HepG2 (cell line): ENCODE measurements around the gene CBX6. TPM values are rescaled to one million over a fixed set of nuclear protein-coding genes. Genes with fewer than 3 reads are reported as not detected.

Experiments used
- HNF1A ChIP-seq, 2 experiments: sonication (generic) in 1 of 2; formaldehyde crosslinking in 1 of 2; IDR thresholded peaks; 2 replicates each; pipeline versions ENCODE4 v1.4.0 to v1.6.1; 2016 to 2020; ENCODE audit warnings: borderline replicate concordance in 1 of 2, low read depth in 1 of 2, mild to moderate bottlenecking in 1 of 2, missing genetic modification reagents in 1 of 2
- HNRNPLL ChIP-seq: fragments of 200-400 bp; formaldehyde crosslinking; IDR thresholded peaks from 2 replicates; pipeline ENCODE4 v1.6.1; 2017; ENCODE audit warnings: mild to moderate bottlenecking, low read depth, low read length; ENCODE audit not compliant: poor library complexity, severe bottlenecking
- MXD3 ChIP-seq: IDR thresholded peaks from 2 replicates; pipeline ENCODE4 v1.6.1; 2016; ENCODE audit warnings: mild to moderate bottlenecking, missing biosample characterization, missing genetic modification reagents
- SKIL ChIP-seq: sonication (generic); formaldehyde crosslinking; IDR thresholded peaks from 2 replicates; pipeline ENCODE4 v1.8.0; 2022; ENCODE audit warnings: missing genetic modification reagents, mild to moderate bottlenecking, moderate library complexity, borderline replicate concordance
- TBX2 ChIP-seq: sonication (generic); formaldehyde crosslinking; IDR thresholded peaks from 2 replicates; pipeline ENCODE4 v1.5.0; 2020; ENCODE audit warnings: missing genetic modification reagents, mild to moderate bottlenecking, borderline replicate concordance
- ZBTB40 ChIP-seq, 2 experiments: fragments of 450-650 bp in 1 of 2; sonication (generic) in 1 of 2; formaldehyde crosslinking in 1 of 2; IDR thresholded peaks; 2 replicates each; pipeline versions ENCODE4 v1.6.1 to v1.8.0; 2016 to 2022; ENCODE audit warnings: antibody characterized with exemption in 1 of 2, mild to moderate bottlenecking in 1 of 2, missing genetic modification reagents in 1 of 2
- ZC3H13 ChIP-seq: sonication (generic); formaldehyde crosslinking; IDR thresholded peaks from 2 replicates; pipeline ENCODE4 v1.8.1; 2023; ENCODE audit warnings: mild to moderate bottlenecking, missing genetic modification reagents, moderate library complexity
- ZMYM2 ChIP-seq: sonication (generic); formaldehyde crosslinking; IDR thresholded peaks from 2 replicates; pipeline ENCODE4 v1.8.0; 2022; ENCODE audit warnings: mild to moderate bottlenecking, missing genetic modification reagents
- ZNF460 ChIP-seq: sonication (generic); formaldehyde crosslinking; IDR thresholded peaks from 2 replicates; pipeline ENCODE4 v1.5.1; 2020; ENCODE audit warnings: missing genetic modification reagents, mild to moderate bottlenecking, borderline replicate concordance
- ZNF777 ChIP-seq: sonication (generic); formaldehyde crosslinking; IDR thresholded peaks from 2 replicates; pipeline ENCODE4 v1.4.0; 2020; ENCODE audit warnings: missing genetic modification reagents
- polyA plus RNA-seq, 8 experiments: library from polyadenylated mRNA; depleted of rRNA in 3 of 8; stranded (reverse) in 7 of 8; unstranded in 1 of 8; fragments of >200 nt; fragmentation: Illumina TruSeq in 4 of 8; extraction: Trizol in 4 of 8; gene quantifications; 2 replicates each; pipeline versions ENCODE4 v1.2.1 to v1.2.3, GENCODE V29; 2011 to 2016; ENCODE audit warnings: low read depth in 4 of 8, missing spikeins in 1 of 8, mixed read lengths in 1 of 8; ENCODE audit not compliant: insufficient read depth in 1 of 8
- total RNA-seq, 5 experiments: library from RNA; depleted of rRNA; stranded (reverse); fragments of >200 nt; fragmentation: Illumina TruSeq; extraction: Trizol; gene quantifications; 2 replicates each; pipeline ENCODE4 v1.2.3, GENCODE V29; 2016; ENCODE audit warnings: low read depth in 1 of 5

CBX6 gene
- total and polyA plus RNA-seq, 2 of the 13 experiments (the other 11 are each of a cell fraction or from before 2014, with no cell fraction given), result 1.7 to 6.5 TPM

- TF ChIP-seq SKIL (no peak), ZC3H13 (peak; percentile 54; the same call in 1 of the 2 replicates), ZNF777 (CRISPR knock-in tag) (peak; percentile 77), HNRNPLL (no peak), ZMYM2 (CRISPR knock-in tag) (no peak), TBX2 (CRISPR knock-in tag) (no peak), ZBTB40 (IDR thresholded peaks at IDR 0.05) (no peak), ZBTB40 (CRISPR knock-in tag; IDR thresholded peaks at IDR 0.05) (no peak), MXD3 (CRISPR knock-in tag) (peak; percentile 43; the same call in 1 of the 2 replicates), ZNF460 (no peak), HNF1A (IDR thresholded peaks at IDR 0.05; ENCODE audit: low read depth) (no peak), HNF1A (CRISPR knock-in tag; IDR thresholded peaks at IDR 0.05; ENCODE audit: borderline replicate concordance) (peak; percentile 7; the same call in 1 of the 2 replicates)
Observed at GRCh38 chr22:38871360-38872171, 450 bp downstream of the CBX6 start (continued).
